Measurements from ENCODE around the gene SLC4A1AP.

SLC4A1AP gene

GRCh38 chr2:27652790-27653189 is 10.9 kb upstream of the SLC4A1AP start:
- Histone ChIP-seq H3K27ac (ENCODE audit: low read length) (no peak overlapping the region), H3K4me2 (ENCODE audit: low read length) (no peak overlapping the region), H4K20me1 (ENCODE audit: insufficient read depth, low read length) (no peaks in the 10 kb centered on the region; the same call in 1 of the 2 replicates), H3K36me3 (replicated peaks; ENCODE audit: low read depth, low read length) (peaks cover 68% of the 10 kb centered on the region), H3K9me3 (ENCODE audit: insufficient read depth, low read length) (no peaks in the 10 kb centered on the region), H3K4me3 (ENCODE audit: low read length) (no peak overlapping the region), H3K79me2 (ENCODE audit: low read length) (no peaks in the 10 kb centered on the region; the same call in 1 of the 2 replicates), H3K27me3 (ENCODE audit: low read depth, low read length) (no peaks in the 10 kb centered on the region), H3K9ac (ENCODE audit: low read length) (no peak overlapping the region), H2AFZ (ENCODE audit: low read depth, low read length) (no peak overlapping the region), H3K4me1 (ENCODE audit: low read length) (peaks cover 5% of the 10 kb centered on the region; the same call in 1 of the 2 replicates)
- no peak for TF ChIP-seq EZH2phosphoT487 (IDR thresholded peaks at IDR 0.05; ENCODE audit: low read depth)
- no peak for TF ChIP-seq CTCF (IDR thresholded peaks at IDR 0.05; ENCODE audit: low read depth, low read length)

GRCh38 chr2:27653397-27653796 is 10.3 kb upstream of the SLC4A1AP start:
- Histone ChIP-seq H3K4me1 (ENCODE audit: low read length) (peaks cover 5% of the 10 kb centered on the region; the same call in 1 of the 2 replicates), H3K4me2 (ENCODE audit: low read length) (no peak overlapping the region), H3K9me3 (ENCODE audit: insufficient read depth, low read length) (no peaks in the 10 kb centered on the region), H2AFZ (ENCODE audit: low read depth, low read length) (no peak overlapping the region), H3K9ac (ENCODE audit: low read length) (no peak overlapping the region), H3K79me2 (ENCODE audit: low read length) (no peaks in the 10 kb centered on the region; the same call in 1 of the 2 replicates), H3K36me3 (replicated peaks; ENCODE audit: low read depth, low read length) (peaks cover 66% of the 10 kb centered on the region), H4K20me1 (ENCODE audit: insufficient read depth, low read length) (no peaks in the 10 kb centered on the region; the same call in 1 of the 2 replicates), H3K27ac (ENCODE audit: low read length) (no peak overlapping the region), H3K27me3 (ENCODE audit: low read depth, low read length) (no peaks in the 10 kb centered on the region), H3K4me3 (ENCODE audit: low read length) (no peak overlapping the region)
- TF ChIP-seq EZH2phosphoT487 (IDR thresholded peaks at IDR 0.05; ENCODE audit: low read depth) (no peak), CTCF (IDR thresholded peaks at IDR 0.05; ENCODE audit: low read depth, low read length) (no peak)

- Histone ChIP-seq H3K4me3 (ENCODE audit: low read length) (no peak overlapping the region), H3K9ac (ENCODE audit: low read length) (no peak overlapping the region), H3K27ac (ENCODE audit: low read length) (no peak overlapping the region), H4K20me1 (ENCODE audit: insufficient read depth, low read length) (no peaks in the 10 kb centered on the region; the same call in 1 of the 2 replicates), H3K4me1 (ENCODE audit: low read length) (peaks cover 5% of the 10 kb centered on the region; the same call in 1 of the 2 replicates), H3K79me2 (ENCODE audit: low read length) (no peaks in the 10 kb centered on the region; the same call in 1 of the 2 replicates), H3K27me3 (ENCODE audit: low read depth, low read length) (no peaks in the 10 kb centered on the region), H3K9me3 (ENCODE audit: insufficient read depth, low read length) (no peaks in the 10 kb centered on the region), H3K4me2 (ENCODE audit: low read length) (no peak overlapping the region), H3K36me3 (replicated peaks; ENCODE audit: low read depth, low read length) (peaks cover 60% of the 10 kb centered on the region), H2AFZ (ENCODE audit: low read depth, low read length) (no peak overlapping the region)
- no peak for TF ChIP-seq CTCF (IDR thresholded peaks at IDR 0.05; ENCODE audit: low read depth, low read length)
- TF ChIP-seq EZH2phosphoT487 (IDR thresholded peaks at IDR 0.05; ENCODE audit: low read depth), result no peak
These were observed 8.3 kb upstream of the SLC4A1AP start for GRCh38 chr2:27655155-27655951.

GRCh38 chr2:27661371-27661770 is 2.3 kb upstream of the SLC4A1AP start:
- H3K36me3 ChIP-seq (replicated peaks; ENCODE audit: low read depth, low read length), result peaks cover 27% of the 10 kb centered on the region
- TF ChIP-seq EZH2phosphoT487 (IDR thresholded peaks at IDR 0.05; ENCODE audit: low read depth) (no peak), CTCF (IDR thresholded peaks at IDR 0.05; ENCODE audit: low read depth, low read length) (no peak)
- no peaks in the 10 kb centered on the region for H3K9me3 ChIP-seq (ENCODE audit: insufficient read depth, low read length)
- H3K27me3 ChIP-seq (ENCODE audit: low read depth, low read length), result no peaks in the 10 kb centered on the region
- peaks cover 14% of the 10 kb centered on the region for H3K4me1 ChIP-seq (ENCODE audit: low read length)
- no peak overlapping the region for H2AFZ ChIP-seq (ENCODE audit: low read depth, low read length)
- no peaks in the 10 kb centered on the region for H4K20me1 ChIP-seq (ENCODE audit: insufficient read depth, low read length)
- H3K79me2 ChIP-seq (ENCODE audit: low read length), result peaks cover 36% of the 10 kb centered on the region
- H3K27ac ChIP-seq (ENCODE audit: low read length), result no peak overlapping the region
- H3K9ac ChIP-seq (ENCODE audit: low read length), result no peak overlapping the region
- no peak overlapping the region for H3K4me3 ChIP-seq (ENCODE audit: low read length)
- H3K4me2 ChIP-seq (ENCODE audit: low read length), result no peak overlapping the region
